ENCODE data around the gene PRRX2.
"Not testable (repeated sequence)": the region's sequence is repeated elsewhere in the genome, so short reads cannot be mapped to it uniquely, and the experiment has no call there.

Gene PRRX2

GRCh38 chr9:129735546-129735945 lies 70.1 kb downstream of the PRRX2 start:
- no peak for DNase-seq (ENCODE audit: low spot score)

GRCh38 chr9:129736334-129736733 lies 70.9 kb downstream of the PRRX2 start:
- DNase-seq (ENCODE audit: low spot score) = no peak

DNA sequence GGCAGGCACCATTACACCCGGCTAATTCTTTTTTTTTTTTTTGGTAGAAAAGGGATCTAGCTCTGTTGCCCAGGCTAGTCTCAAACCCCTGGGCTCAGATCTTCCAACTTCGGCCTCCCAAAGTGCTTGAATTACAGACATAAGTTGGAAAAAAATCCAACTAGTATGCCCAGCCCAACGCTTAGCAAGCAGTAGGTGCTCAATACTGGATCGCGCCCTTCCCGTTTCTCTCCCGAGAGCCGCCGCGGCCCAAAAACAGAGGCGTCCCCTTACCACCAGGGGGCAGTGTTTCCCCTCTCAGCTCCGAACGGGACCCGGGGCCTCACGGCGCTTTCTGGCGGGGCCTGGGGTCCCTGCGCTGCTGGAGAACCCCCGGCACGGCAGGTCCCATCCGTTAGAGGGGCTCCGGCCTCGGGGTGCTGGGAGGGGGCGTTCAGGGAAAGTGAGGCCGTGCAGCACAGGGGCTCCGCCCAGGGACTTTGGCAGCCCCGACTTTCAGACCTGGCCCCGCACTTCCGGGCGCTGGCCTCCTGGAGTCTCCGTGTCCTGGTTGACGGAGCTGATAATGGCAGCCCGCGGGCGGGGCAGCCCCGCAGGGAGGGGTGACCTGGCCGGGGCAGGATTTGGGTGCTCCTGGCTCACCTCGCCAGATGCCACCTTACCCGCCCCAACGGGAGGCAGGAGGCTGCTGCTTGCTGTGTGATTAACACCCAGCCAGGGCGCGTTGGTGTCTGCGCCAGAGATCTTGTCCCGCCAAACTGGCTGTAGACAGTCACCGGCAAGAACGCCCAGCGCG lies 72.2 kb downstream of the PRRX2 start:
- DNase-seq (ENCODE audit: low spot score) = peak; percentile 60

- no peak for DNase-seq (ENCODE audit: low spot score)
These were observed 74.0 kb downstream of the PRRX2 start for GRCh38 chr9:129739432-129739831.

- DNase-seq (ENCODE audit: low spot score) = no peak
These were observed 74.7 kb downstream of the PRRX2 start for GRCh38 chr9:129740174-129740573.

GRCh38 chr9:129740666-129741464 lies 75.4 kb downstream of the PRRX2 start:
- no peak for DNase-seq (ENCODE audit: low spot score)

DNA sequence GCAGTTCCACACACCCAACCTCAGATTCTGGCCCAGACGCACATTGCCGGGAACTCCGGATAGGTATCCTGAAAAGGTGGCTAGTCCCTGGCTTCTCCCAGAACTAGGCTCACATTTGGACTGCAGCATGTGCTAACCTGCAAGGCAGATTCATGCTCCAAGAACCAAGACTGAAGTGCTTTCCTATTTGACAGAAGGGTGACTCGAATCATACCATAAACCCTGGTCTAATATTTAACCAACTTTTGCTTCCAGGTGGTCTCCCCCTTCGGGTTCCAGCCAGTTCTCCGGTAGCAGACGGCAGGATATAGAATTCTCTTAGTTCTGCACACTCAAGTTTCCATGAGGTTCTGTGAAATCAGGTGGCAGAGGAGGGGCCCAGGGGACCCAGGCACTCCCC lies 79.8 kb downstream of the PRRX2 start:
- no peak for DNase-seq (ENCODE audit: low spot score)

DNA sequence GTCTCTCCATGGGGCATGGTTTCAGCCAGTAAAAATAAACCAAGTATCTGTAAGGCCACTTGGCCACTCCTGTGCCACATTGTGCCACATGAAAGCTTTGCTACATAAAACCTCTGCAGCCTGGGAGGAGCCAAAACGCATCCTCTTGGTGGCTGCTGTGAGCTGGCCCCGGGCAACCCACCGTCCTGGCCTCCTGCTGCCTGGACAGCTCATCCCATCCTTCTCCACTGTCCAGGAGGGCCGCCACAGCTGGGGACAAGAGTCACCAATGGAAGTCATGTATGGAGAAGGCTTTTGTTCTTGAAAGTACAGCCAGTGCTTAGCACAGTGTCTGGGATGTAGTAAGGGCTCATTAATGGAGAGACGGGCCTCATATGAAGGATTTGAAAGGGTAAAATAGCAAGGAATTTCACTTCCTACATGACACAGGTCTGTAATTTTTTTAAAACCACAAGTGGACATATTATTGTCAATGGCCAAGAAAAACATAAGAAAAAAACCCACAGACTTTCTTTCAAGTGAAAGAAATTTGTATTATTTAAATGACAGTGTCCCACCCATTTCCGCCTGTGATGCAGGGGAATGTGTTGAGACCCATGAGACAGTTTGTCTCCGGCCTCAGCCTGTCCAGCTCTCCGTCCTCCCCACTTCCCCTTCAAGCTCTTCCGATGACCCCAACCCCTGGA lies 80.8 kb downstream of the PRRX2 start:
- DNase-seq (ENCODE audit: low spot score) = no peak

- DNase-seq (ENCODE audit: low spot score) = no peak
These were observed 82.8 kb downstream of the PRRX2 start for GRCh38 chr9:129748249-129748648.

GRCh38 chr9:129749052-129749451 lies 83.6 kb downstream of the PRRX2 start:
- not testable (repeated sequence) for DNase-seq (ENCODE audit: low spot score)

GRCh38 chr9:129749575-129749974 lies 84.1 kb downstream of the PRRX2 start:
- DNase-seq (ENCODE audit: low spot score) = no peak

DNA sequence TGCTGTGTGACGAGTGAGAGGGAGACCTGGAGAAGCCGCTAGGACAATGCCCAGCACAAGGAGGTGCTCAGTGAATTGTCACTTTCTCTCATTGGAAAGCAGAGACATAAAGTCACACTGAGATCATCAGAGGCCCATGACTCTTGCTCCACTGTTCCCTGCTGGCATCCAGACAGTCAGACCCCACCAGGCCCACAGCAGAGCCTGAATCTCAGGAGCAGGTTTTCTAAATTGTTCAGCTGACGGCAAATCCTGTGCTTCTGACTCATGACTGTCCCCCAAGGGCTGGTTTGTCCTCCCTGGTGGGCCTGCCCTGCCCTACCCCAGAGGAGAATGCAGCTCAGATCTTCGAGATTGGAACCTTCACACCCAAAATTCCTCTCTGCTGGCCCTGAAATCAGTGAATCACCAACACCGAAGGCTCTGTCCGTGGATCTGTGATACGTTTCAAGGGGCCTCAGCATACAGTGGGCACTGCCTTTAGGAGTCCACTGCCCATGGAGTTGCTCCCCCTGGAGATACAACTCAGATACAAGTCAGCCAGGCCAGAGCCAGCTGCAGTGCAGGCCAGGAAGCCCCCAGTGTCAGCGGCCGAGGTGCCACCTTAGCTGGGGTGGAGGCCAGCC lies 84.7 kb downstream of the PRRX2 start:
- DNase-seq (ENCODE audit: low spot score) = no peak

GRCh38 chr9:129751841-129752801 lies 86.7 kb downstream of the PRRX2 start:
- no peak for DNase-seq (ENCODE audit: low spot score)

GRCh38 chr9:129752900-129753729 lies 87.7 kb downstream of the PRRX2 start, which contains the start of gene PTGES:
PTGES (minus strand) TSS chr9:129753042; CDS start chr9:129753012, 30 bp downstream.
- no peak for DNase-seq (ENCODE audit: low spot score)

GRCh38 chr9:129755151-129755550 lies 89.7 kb downstream of the PRRX2 start:
- no peak for DNase-seq (ENCODE audit: low spot score)

DNA sequence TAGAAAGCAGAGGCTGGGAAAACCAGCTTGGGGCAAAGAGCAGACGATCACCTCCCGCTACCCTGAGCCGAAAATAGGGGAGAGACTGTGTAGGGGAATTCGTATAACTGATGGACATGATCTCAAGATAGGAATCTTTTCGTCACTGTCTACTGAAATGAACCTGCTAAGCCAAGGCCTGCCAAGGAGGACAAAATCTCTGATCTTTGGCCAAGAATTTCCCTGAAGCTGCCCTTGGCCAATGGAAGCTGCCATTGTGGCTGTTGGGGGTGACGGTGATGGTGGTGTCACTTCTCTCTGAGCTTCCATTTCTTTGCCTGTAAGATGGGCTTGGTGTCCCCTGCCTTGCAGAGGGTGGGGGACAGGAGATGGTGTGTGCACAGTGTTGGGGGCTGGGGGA lies 90.7 kb downstream of the PRRX2 start:
- no peak for DNase-seq (ENCODE audit: low spot score)

- no peak for DNase-seq (ENCODE audit: low spot score)
These were observed 91.6 kb downstream of the PRRX2 start for GRCh38 chr9:129757045-129757444.

DNA sequence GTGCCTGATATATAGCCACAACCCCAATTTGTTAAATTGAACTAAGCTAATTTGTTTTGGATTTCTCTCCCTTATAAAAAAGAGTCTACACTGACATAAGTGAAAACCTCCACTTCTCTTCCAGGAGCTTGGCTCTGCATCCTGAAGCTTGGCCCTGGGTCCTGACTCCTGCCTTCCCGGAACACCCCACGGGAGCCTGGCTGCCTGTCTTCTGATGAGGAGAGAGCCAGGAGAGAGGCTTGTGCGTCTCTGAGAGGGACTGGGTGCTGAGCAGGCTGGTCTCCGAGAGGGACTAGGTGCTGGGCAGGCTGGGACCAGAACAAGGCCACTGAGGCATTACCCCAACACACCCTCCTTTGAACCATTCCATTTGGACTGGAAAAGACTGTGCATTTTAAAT lies 93.9 kb downstream of the PRRX2 start:
- DNase-seq (ENCODE audit: low spot score) = no peak

DNA sequence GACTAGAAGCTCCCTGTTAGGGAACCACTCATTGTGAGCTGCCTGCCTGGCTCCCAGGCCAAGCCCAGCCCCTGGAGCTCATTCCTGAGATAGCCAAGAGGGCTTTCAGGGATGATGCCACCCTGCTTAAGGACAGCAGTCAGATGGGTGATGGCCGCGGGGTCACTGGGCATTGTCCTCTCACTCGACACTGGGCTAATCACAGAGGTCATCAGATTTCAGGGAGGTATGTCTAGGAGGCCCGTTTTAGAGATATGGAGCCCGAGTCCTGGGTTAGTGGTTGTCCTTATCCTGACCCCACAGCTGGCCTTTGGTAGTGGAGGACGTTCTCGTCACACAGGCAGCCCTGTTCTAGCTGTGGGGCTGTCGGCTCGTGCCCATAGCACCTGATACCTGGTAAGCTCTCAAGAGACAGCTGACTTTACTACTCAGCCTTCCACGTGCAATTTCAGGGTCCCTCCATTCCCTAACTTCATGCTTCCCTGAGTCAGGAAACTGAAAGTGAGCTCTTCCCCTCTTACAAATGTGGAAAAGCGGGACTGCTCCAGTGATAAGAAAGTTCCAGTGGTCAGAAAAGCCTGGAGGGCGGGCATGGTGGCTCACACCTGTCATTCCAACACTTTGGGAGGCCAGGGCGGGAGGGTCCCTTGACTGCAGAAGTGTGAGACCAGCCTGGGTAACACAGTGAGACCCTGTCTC lies 94.5 kb downstream of the PRRX2 start:
- no peak for DNase-seq (ENCODE audit: low spot score)

Data from kidney capillary endothelial cell (primary cell).